ENCODE data around the gene TP63.

Gene TP63

DNA sequence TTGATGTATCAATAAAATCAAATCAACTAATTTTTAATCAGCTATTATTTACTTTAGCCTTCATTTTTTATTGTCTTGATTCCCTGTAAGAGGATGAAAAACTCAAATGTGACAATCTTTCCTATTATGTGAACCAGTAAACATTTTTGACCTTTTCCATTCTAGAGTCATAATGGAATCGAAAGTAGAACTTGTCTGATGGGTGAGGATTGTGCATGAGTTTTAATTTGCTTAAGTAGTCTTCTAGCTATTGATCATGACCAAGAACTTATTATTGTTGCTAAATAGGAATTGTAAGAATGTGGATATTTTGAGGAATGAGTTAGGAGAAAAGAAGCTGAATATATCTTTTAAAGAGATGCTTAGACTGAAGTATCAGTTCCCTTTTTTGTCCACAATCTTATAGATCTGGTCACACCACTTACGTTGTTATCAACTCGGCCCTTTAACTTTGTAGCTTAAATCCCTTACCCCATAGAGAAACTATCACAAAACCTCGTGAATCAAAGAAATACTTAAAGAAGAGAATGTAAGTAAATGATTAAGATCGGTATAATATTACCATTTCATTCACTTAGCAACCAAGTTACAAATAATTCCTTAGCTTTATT, 147.3 kb downstream of the TP63 start:
- Mint-ChIP-seq H3K27ac (no peak overlapping the region), H3K27me3 (no peaks in the 10 kb centered on the region), H3K36me3 (no peaks in the 10 kb centered on the region), H3K4me3 (no peak overlapping the region), H3K4me1 (no peaks in the 10 kb centered on the region), H3K9me3 (peaks cover 2% of the 10 kb centered on the region)
- CTCF ChIA-PET = no interaction called here
- DNase-seq = no peak

DNA sequence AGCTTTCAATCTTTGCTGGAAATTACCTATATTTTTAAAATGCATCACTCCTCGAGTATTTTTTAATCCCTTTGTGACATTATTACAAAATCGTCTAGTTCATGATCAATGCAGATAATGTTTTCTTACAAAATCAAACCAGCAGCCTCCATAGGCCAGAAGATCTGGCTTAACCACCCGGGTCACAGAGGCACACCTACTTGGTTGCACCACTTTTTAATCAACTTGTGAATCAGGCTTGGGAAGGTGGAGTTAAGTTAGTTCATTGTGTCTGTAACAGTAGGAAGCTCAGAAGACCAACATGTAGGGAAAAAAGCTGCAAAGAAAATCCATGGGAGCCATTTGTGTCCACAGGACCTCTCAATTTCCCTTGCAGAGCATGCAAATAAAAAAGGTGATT, 148.0 kb downstream of the TP63 start:
- Mint-ChIP-seq H3K4me1 (no peaks in the 10 kb centered on the region), H3K27me3 (no peaks in the 10 kb centered on the region), H3K9me3 (peaks cover 2% of the 10 kb centered on the region), H3K27ac (no peak overlapping the region), H3K4me3 (no peak overlapping the region), H3K36me3 (no peaks in the 10 kb centered on the region)
- CTCF ChIA-PET = no interaction called here
- DNase-seq = no peak

DNA sequence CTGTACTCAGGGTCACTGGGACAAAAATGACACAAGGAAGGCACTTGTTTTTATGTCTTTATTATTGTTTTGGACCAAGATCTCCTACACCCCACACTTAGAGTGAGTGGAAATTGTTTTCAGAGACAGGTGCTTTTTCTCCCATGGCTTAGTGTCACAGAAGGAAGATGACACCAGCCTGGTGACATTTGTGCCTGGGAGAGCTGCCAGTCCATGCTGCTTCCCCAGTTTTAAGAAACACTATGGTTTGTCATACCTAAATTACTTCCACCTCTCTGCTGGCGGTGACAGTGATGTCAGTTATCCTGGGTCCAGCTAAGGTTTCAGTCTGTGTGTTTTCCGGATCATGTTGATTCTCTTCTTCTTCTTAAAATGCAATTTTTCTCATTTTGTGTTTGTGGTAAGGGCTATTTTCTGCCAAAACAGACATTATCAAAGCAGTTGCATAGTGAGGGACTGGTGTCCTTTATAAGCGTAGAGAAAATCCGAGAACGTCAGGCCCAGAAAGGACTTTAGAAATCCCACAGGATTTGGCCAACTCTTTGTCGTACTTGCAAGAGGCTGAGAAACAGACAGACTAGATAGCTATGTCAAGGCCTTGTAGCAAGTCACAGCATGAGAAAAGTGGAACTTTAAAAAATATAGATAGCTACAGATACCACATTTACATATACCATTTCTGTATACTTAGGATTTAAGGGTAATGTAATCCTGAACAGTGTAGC, 149.5 kb downstream of the TP63 start:
- Mint-ChIP-seq H3K9me3 (no peaks in the 10 kb centered on the region), H3K4me3 (no peak overlapping the region)
- CTCF ChIA-PET = interaction anchor here (0.7 kb wide), 1 partner anchor 9 kb away, joined by 3 read pairs; no protein-coding TSS in a partner anchor

DNA sequence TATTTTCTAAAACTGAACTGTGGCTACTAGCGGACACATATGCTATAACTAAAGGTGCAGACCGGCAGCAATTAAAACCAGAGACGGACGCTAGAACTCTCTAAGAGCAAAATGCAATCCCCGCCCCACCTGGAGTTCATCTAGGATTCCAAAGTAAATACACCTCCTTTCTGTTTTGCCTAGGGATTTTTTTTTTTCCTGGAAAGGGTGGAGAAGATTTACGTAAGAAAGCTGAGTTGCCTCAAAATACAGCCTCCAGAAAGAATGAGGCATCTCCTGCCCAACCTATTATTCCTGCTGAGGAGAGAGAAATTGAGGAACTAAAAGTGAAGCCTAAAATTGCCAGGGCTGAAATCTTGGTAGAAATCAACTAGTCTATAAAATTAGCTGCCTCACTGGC, 150.2 kb downstream of the TP63 start:
- no peaks in the 10 kb centered on the region for H3K9me3 Mint-ChIP-seq
- DNase-seq = no peak
- CTCF ChIA-PET = no interaction called here
- H3K27ac Mint-ChIP-seq = no peak overlapping the region
- no peak overlapping the region for H3K4me3 Mint-ChIP-seq
- no peaks in the 10 kb centered on the region for H3K27me3 Mint-ChIP-seq
- H3K36me3 Mint-ChIP-seq = no peaks in the 10 kb centered on the region
- no peaks in the 10 kb centered on the region for H3K4me1 Mint-ChIP-seq

More for the DNA sequence above, 149.5 kb downstream of the TP63 start:
- no peak for DNase-seq
- Mint-ChIP-seq H3K27me3 (no peaks in the 10 kb centered on the region), H3K36me3 (no peaks in the 10 kb centered on the region), H3K4me1 (no peaks in the 10 kb centered on the region), H3K27ac (no peak overlapping the region)

DNA sequence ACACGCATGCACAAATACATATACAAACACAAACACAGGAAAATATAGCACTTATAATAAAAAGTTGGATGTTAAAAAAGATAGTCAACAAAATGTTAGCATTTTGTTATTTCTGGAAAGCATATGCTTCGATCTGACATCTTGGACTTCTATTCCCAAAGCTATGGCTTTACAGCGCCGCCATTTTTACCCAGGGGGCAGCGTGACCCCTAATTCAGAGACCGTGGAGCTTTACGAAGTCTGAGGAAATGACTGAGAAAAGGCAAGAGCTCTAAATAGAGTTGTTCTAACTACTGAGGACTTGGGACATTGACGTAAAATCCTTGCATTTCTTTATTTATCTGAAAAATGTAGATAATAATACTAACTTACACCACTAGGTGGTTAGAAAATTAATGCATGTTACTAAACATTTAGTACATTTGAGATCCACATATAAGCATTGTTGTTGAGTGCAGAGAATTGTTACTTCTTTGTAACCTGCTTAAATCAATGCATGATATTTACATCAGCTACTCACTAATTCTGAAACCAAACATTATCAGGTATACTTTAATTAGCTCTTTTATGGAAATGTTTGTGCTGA, 155.4 kb downstream of the TP63 start:
- Mint-ChIP-seq H3K4me3 (no peak overlapping the region), H3K27me3 (no peaks in the 10 kb centered on the region), H3K27ac (no peak overlapping the region), H3K4me1 (peaks cover 6% of the 10 kb centered on the region), H3K36me3 (no peaks in the 10 kb centered on the region), H3K9me3 (no peaks in the 10 kb centered on the region)
- CTCF ChIA-PET = no interaction called here
- DNase-seq = no peak

DNA sequence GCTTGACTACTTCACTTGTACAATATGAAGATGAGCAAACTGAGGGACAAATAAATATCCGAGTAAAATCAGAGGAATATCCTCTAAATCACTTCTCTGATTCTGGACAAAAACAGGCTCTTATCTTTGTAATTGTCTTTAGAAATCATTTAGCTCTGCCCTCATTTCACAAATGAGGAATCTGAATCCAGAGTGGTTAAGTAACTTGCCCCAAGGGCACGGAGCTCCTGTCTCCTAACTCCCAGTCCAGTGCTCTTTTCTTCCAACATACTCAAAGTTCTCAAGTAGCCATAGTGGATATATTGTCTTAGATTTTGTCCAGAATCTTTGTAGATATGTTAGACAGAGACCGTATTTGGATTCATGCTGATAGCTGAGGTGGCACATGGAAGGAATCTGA, 156.0 kb downstream of the TP63 start:
- H3K9me3 Mint-ChIP-seq = no peaks in the 10 kb centered on the region
- peaks cover 6% of the 10 kb centered on the region for H3K4me1 Mint-ChIP-seq
- no peak overlapping the region for H3K4me3 Mint-ChIP-seq
- H3K27me3 Mint-ChIP-seq = no peaks in the 10 kb centered on the region
- CTCF ChIA-PET = no interaction called here
- DNase-seq = no peak
- no peak overlapping the region for H3K27ac Mint-ChIP-seq
- H3K36me3 Mint-ChIP-seq = no peaks in the 10 kb centered on the region

DNA sequence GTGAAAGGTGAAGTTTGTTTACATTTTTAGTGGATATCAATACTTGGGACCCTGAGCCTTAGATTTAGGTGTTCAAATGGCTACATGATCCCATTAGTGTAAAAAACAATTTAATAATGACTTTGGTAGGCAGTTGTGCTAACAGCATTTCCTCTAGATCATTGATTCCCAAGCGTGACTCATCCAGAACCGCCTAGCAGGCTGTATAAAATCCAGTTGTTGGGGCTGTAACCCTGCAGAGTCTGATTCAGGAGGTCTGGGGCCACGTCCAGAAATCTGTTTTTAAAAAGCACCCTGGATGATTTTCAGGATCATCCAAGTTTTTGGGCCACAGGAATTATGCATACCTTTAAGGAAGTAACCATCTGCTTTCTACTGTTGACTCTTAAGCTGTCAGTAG, 156.4 kb downstream of the TP63 start:
- no peak overlapping the region for H3K27ac Mint-ChIP-seq
- H3K27me3 Mint-ChIP-seq = no peaks in the 10 kb centered on the region
- peaks cover 6% of the 10 kb centered on the region for H3K4me1 Mint-ChIP-seq
- H3K36me3 Mint-ChIP-seq = no peaks in the 10 kb centered on the region
- H3K4me3 Mint-ChIP-seq = no peak overlapping the region
- H3K9me3 Mint-ChIP-seq = no peaks in the 10 kb centered on the region
- CTCF ChIA-PET = no interaction called here
- DNase-seq = no peak

DNA sequence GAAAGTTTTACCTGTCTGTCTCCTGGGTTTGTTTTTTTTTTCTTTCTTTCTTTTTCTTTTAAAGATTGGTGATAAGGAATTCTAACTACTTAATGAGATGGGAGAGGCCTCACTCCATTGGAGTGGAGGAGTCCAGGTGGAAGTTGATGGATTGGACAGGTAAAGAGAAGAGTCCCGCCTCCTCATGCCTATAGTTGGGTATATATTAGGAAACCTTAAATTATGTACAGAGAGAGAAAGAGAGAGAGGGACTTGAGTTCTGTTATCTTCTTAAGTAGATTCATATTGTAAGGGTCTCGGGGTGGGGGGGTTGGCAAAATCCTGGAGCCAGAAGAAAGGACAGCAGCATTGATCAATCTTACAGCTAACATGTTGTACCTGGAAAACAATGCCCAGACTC, 158.2 kb downstream of the TP63 start:
- no peaks in the 10 kb centered on the region for H3K36me3 Mint-ChIP-seq
- CTCF ChIA-PET = no interaction called here
- no peak for DNase-seq
- no peaks in the 10 kb centered on the region for H3K27me3 Mint-ChIP-seq
- no peaks in the 10 kb centered on the region for H3K9me3 Mint-ChIP-seq
- H3K4me1 Mint-ChIP-seq = peaks cover 6% of the 10 kb centered on the region
- H3K4me3 Mint-ChIP-seq = no peak overlapping the region
- no peak overlapping the region for H3K27ac Mint-ChIP-seq

DNA sequence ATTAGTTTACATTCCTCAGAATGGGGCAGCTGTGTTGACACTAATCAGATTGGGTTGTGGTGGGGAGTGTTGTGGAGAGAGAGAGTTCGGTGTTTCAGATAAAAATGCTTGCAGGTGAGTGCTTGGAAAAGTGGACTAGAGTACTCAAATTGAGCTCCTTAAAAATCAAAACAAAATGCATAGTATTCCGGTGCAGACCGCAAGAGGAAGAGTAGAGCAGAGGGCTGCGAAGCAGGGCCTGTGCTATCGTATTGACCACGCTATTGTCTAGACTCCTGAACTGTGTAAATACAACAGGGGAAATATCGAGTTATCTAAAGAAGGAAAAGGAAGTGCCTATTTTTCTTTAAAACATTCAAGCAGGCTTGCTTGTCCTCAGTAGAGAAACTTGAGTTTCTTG, 159.5 kb downstream of the TP63 start:
- no peak overlapping the region for H3K4me3 Mint-ChIP-seq
- H3K36me3 Mint-ChIP-seq = no peaks in the 10 kb centered on the region
- no peak for DNase-seq
- peaks cover 6% of the 10 kb centered on the region for H3K4me1 Mint-ChIP-seq
- no peaks in the 10 kb centered on the region for H3K9me3 Mint-ChIP-seq
- H3K27me3 Mint-ChIP-seq = no peaks in the 10 kb centered on the region
- H3K27ac Mint-ChIP-seq = no peak overlapping the region
- CTCF ChIA-PET = interaction anchor here (0.6 kb wide), 1 partner anchor 515 kb away, joined by 3 read pairs; no protein-coding TSS in a partner anchor

DNA sequence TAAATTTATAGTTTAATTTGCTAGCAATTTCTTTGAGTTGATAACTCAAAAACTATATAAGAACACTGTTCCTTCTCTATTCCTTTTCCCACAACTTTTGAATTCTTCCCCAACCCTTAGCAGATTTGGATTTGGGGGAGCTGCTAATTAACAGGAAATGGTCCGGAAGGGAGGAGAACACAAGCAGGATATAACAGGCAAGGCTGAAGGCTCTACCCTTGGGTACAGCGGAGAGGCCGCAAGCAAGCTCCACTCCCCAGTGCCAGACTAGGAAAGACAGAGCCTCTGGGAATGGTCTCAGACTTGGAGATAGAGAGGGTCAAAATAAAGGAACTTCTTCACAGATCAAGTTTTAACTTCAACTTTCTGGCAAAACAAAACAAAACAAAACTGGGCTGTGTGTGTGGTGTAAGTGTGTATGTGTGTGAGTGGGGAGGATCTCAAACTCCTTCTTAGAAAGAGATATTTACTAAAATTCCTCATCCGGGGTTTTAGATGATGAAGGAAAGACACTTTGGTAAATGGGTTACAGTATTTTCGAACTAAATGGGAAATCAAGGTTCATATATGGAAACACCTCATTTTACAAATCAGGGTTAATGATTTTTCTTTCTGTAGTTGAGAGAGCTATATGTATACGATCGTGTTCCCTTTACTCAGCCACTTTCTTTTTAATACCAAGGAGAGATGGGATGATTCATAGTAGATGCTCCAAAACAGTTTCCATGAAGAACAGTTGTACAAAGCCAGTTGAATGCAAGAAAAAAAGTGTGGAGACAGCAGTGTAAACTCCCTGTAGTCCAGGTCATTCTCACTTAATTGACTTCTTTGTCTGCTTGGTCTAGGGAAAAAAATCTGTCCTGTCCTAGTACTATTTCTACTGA, 161.1 kb downstream of the TP63 start:
- no peak for DNase-seq
- H3K27ac Mint-ChIP-seq = no peak overlapping the region
- peaks cover 6% of the 10 kb centered on the region for H3K4me1 Mint-ChIP-seq
- H3K27me3 Mint-ChIP-seq = no peaks in the 10 kb centered on the region
- H3K9me3 Mint-ChIP-seq = no peaks in the 10 kb centered on the region
- CTCF ChIA-PET = no interaction called here
- H3K4me3 Mint-ChIP-seq = no peak overlapping the region
- H3K36me3 Mint-ChIP-seq = no peaks in the 10 kb centered on the region

DNA sequence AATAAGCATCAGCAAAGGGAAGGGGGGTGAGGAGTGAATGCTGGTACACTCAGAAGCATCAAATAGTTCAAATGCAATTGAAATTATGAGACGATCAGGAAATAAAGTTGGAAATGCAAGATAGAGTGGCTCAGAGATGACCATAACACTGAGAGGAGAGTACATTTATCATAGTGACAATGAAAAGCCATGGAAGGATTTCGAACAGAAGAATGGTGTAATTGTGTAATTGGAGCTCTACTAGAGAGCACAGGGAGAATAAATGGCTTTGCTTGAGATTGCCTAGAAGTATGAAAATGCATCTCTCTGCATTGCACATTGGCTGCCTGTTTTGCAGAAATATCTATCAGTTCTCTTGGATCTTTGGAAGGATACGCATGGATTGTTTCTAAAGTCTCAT, 163.3 kb downstream of the TP63 start:
- no peaks in the 10 kb centered on the region for H3K27me3 Mint-ChIP-seq
- CTCF ChIA-PET = no interaction called here
- no peaks in the 10 kb centered on the region for H3K9me3 Mint-ChIP-seq
- no peak overlapping the region for H3K4me3 Mint-ChIP-seq
- H3K4me1 Mint-ChIP-seq = peaks cover 6% of the 10 kb centered on the region
- H3K27ac Mint-ChIP-seq = no peak overlapping the region
- no peaks in the 10 kb centered on the region for H3K36me3 Mint-ChIP-seq
- DNase-seq = no peak

DNA sequence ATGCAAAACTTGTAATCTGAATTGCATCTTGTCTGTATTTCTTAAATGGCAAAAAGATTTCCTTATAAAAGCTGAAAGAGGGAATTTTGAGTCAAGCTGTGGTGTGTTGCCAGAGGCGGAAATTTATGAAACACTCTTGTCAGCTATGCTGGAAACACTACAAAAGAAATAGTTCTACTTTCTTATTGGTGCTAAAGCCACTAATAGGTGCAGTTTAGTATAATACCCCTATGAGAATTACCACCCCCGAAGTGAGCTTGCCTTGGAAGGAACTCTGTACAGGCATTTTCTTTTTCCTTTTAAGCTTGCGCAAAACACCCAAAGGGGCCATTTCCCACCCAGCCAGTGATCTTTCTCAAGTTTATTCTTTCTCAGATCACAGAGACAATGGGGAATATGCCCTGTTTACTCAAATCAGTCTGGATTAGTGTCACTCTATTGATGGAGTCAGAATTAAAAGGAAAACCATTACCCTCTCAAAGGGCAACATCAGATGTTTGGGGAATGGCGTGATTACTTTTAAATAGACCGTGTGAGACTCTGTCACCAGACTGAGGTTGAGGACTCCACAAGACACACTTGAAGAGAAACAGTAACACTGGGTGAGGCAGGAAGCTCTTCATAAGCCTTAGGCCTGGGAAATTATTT, 166.0 kb downstream of the TP63 start:
- CTCF ChIA-PET = interaction anchor here (0.7 kb wide), 1 partner anchor 170 kb away, joined by 3 read pairs; no protein-coding TSS in a partner anchor

DNA sequence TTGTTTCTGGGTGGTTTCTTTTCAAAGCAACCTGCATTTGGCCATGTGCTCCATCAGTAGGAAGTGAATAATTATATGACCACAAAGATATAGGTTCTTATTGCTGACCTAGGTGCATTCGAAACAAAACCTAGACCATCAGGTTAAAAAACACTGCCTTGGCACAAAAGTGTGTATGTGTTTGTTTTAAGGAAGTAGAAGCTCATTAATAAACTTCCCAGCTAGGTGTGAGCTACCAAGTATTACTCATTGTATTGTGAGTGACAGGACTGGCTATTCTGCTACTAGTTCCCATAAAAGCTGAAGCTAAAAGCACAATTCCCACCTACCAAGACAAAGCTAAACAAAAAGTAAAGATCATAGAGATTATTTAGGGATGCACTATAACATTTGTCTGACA, 168.2 kb downstream of the TP63 start:
- no peaks in the 10 kb centered on the region for H3K36me3 Mint-ChIP-seq
- H3K4me1 Mint-ChIP-seq = no peaks in the 10 kb centered on the region
- H3K9me3 Mint-ChIP-seq = no peaks in the 10 kb centered on the region
- no peak overlapping the region for H3K4me3 Mint-ChIP-seq
- DNase-seq = no peak
- no peaks in the 10 kb centered on the region for H3K27me3 Mint-ChIP-seq
- no peak overlapping the region for H3K27ac Mint-ChIP-seq
- CTCF ChIA-PET = no interaction called here

More for the DNA sequence above, 166.0 kb downstream of the TP63 start:
- H3K27ac Mint-ChIP-seq = no peak overlapping the region
- H3K4me1 Mint-ChIP-seq = no peaks in the 10 kb centered on the region
- DNase-seq = no peak
- H3K27me3 Mint-ChIP-seq = no peaks in the 10 kb centered on the region
- no peaks in the 10 kb centered on the region for H3K36me3 Mint-ChIP-seq
- no peaks in the 10 kb centered on the region for H3K9me3 Mint-ChIP-seq
- H3K4me3 Mint-ChIP-seq = no peak overlapping the region

DNA sequence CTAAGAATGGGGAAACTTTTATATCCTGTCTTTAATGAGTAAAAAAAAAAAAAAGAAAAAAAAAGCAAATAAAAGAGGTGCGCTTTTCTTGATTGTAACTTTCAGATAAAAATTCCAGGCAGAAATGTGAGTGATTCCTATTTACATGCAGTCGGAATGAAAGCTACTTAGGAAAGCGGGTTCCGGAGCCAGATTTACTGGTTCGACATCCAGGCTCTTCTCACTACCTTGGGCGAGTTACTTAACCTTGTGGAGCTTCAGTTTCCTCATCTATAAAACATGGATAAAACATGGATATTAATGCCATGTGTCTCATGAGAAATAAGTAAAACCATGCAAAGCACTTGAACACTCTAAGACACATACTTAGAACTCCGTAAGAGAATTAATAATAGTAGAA, 169.2 kb downstream of the TP63 start:
- no peaks in the 10 kb centered on the region for H3K4me1 Mint-ChIP-seq
- CTCF ChIA-PET = no interaction called here
- H3K27me3 Mint-ChIP-seq = no peaks in the 10 kb centered on the region
- no peaks in the 10 kb centered on the region for H3K36me3 Mint-ChIP-seq
- H3K9me3 Mint-ChIP-seq = no peaks in the 10 kb centered on the region
- H3K27ac Mint-ChIP-seq = no peak overlapping the region
- DNase-seq = no peak
- H3K4me3 Mint-ChIP-seq = no peak overlapping the region
